Measurements from ENCODE around the gene NCEH1. TPM values are rescaled to one million over a fixed set of nuclear protein-coding genes. Genes with fewer than 3 reads are reported as not detected.
A peak's percentile ranks its signal among the peaks of the same experiment; 100 is the strongest.

NCEH1 gene
- total RNA-seq, 1 experiment from 2014 or later = 43.5 TPM

GRCh38 chr3:172600644-172601065 is 110.2 kb downstream of the NCEH1 start:
- Histone ChIP-seq H3K4me1 (replicated peaks; ENCODE audit: insufficient read depth) (peaks cover 4% of the 10 kb centered on the region; the same call in 1 of the 2 replicates), H2AFZ (no peak overlapping the region), H3K4me3 (no peak overlapping the region), H3K4me2 (no peak overlapping the region), H3F3A (ENCODE audit: insufficient read depth, low read depth) (no peaks in the 10 kb centered on the region), H3K9me2 (ENCODE audit: insufficient read depth) (peaks cover 5% of the 10 kb centered on the region; the same call in 1 of the 2 replicates), H3K27me3 (ENCODE audit: insufficient read depth, low read depth) (no peaks in the 10 kb centered on the region), H3K27ac (no peak overlapping the region), H3K36me3 (ENCODE audit: low read depth) (no peaks in the 10 kb centered on the region), H4K20me1 (ENCODE audit: insufficient read depth) (no peaks in the 10 kb centered on the region), H3K79me2 (ENCODE audit: low read depth) (no peaks in the 10 kb centered on the region), H3K9me3 (ENCODE audit: insufficient read depth, low read depth) (no peaks in the 10 kb centered on the region)
- ChIA-PET POLR2A (ENCODE audit: unreplicated experiment) (no interaction called here), CTCF (no interaction called here)
- DNase-seq = no peak
- intact Hi-C loops (cut with micrococcal nuclease; ENCODE audit: unreplicated experiment) = no loop called here
- BruUV-seq (replicated peaks) = no TSS peak
- TF ChIP-seq EZH2 (IDR thresholded peaks at IDR 0.05; ENCODE audit: low read depth) (no peak), CTCF (conservative IDR thresholded peaks at IDR 0.05) (no peak)

- no peak overlapping the region for H2AFZ ChIP-seq
- H3K9me2 ChIP-seq (ENCODE audit: insufficient read depth) = peaks cover 5% of the 10 kb centered on the region; the same call in 1 of the 2 replicates
- no peaks in the 10 kb centered on the region for H3K79me2 ChIP-seq (ENCODE audit: low read depth)
- POLR2A ChIA-PET (ENCODE audit: unreplicated experiment) = no interaction called here
- H3K27me3 ChIP-seq (ENCODE audit: insufficient read depth, low read depth) = no peaks in the 10 kb centered on the region
- no TSS peak for BruUV-seq (replicated peaks)
- intact Hi-C loops (cut with micrococcal nuclease; ENCODE audit: unreplicated experiment) = loop anchor here (1.0 to 5.0 kb wide), 3 partner anchors 58 to 257 kb away; no protein-coding TSS in a partner anchor
- TF ChIP-seq EZH2 (IDR thresholded peaks at IDR 0.05; ENCODE audit: low read depth) (no peak), CTCF (conservative IDR thresholded peaks at IDR 0.05) (no peak)
- H4K20me1 ChIP-seq (ENCODE audit: insufficient read depth) = no peaks in the 10 kb centered on the region
- CTCF ChIA-PET = interaction anchor here (0.6 kb wide), 1 partner anchor 258 kb away, joined by 3 read pairs; no protein-coding TSS in a partner anchor
- peaks cover 8% of the 10 kb centered on the region; the same call in 1 of the 2 replicates for H3K4me1 ChIP-seq (replicated peaks; ENCODE audit: insufficient read depth)
- H3F3A ChIP-seq (ENCODE audit: insufficient read depth, low read depth) = no peaks in the 10 kb centered on the region
- no peak overlapping the region for H3K4me2 ChIP-seq
- H3K36me3 ChIP-seq (ENCODE audit: low read depth) = no peaks in the 10 kb centered on the region
- no peak overlapping the region for H3K4me3 ChIP-seq
- DNase-seq = no peak
- H3K9me3 ChIP-seq (ENCODE audit: insufficient read depth, low read depth) = no peaks in the 10 kb centered on the region
- H3K27ac ChIP-seq = no peak overlapping the region
These were observed 112.0 kb downstream of the NCEH1 start for GRCh38 chr3:172598904-172599303.

- Histone ChIP-seq H4K20me1 (ENCODE audit: insufficient read depth) (no peaks in the 10 kb centered on the region), H3K9me2 (ENCODE audit: insufficient read depth) (peaks cover 5% of the 10 kb centered on the region; the same call in 1 of the 2 replicates), H2AFZ (peak overlapping the region; percentile 34; the same call in 1 of the 2 replicates), H3K4me2 (peak overlapping the region; percentile 66), H3K4me1 (replicated peaks; ENCODE audit: insufficient read depth) (peaks cover 8% of the 10 kb centered on the region; the same call in 1 of the 2 replicates), H3K79me2 (ENCODE audit: low read depth) (no peaks in the 10 kb centered on the region), H3K27ac (no peak overlapping the region), H3K9me3 (ENCODE audit: insufficient read depth, low read depth) (no peaks in the 10 kb centered on the region), H3K27me3 (ENCODE audit: insufficient read depth, low read depth) (no peaks in the 10 kb centered on the region), H3F3A (ENCODE audit: insufficient read depth, low read depth) (no peaks in the 10 kb centered on the region), H3K4me3 (no peak overlapping the region), H3K36me3 (ENCODE audit: low read depth) (no peaks in the 10 kb centered on the region)
- intact Hi-C loops (cut with micrococcal nuclease; ENCODE audit: unreplicated experiment) = loop anchor here (1.0 to 5.0 kb wide), 7 partner anchors 50 to 254 kb away; partner anchors contain the start of gene ECT2
- no peak for DNase-seq
- CTCF ChIA-PET = interaction anchor here (0.6 to 2.6 kb wide), 9 partner anchors 34 to 119 kb away, joined by 3 to 9 read pairs (median 4); no protein-coding TSS in a partner anchor
- no TSS peak for BruUV-seq (replicated peaks)
- TF ChIP-seq CTCF (conservative IDR thresholded peaks at IDR 0.05) = peak; percentile 17; the same call in 1 of the 2 replicates
- TF ChIP-seq EZH2 (IDR thresholded peaks at IDR 0.05; ENCODE audit: low read depth) = no peak
- POLR2A ChIA-PET (ENCODE audit: unreplicated experiment) = interaction anchor here (0.6 to 0.7 kb wide), 2 partner anchors 33 to 50 kb away, joined by 4 read pairs; no protein-coding TSS in a partner anchor
These were observed 114.5 kb downstream of the NCEH1 start for GRCh38 chr3:172596394-172596706.
